ENCODE results near the gene CMAS. TPM values are rescaled to one million over a fixed set of nuclear protein-coding genes. Genes with fewer than 3 reads are reported as not detected.

CMAS gene
- total and polyA plus RNA-seq, 2 donors (not counting 1 experiment from before 2014, with no cell fraction given) = 24.3 to 25.6 TPM

- DNase-seq (ENCODE audit: low read depth in 2 of 2) = peak; percentile 94 to 95
- no peaks in the 10 kb centered on the region for H3K27me3 ChIP-seq (ENCODE audit: control insufficient read depth, insufficient read depth, low read length)
- TF ChIP-seq CTCF (conservative IDR thresholded peaks at IDR 0.05 in 1 of 2, IDR thresholded peaks at IDR 0.05 in 1 of 2; ENCODE audit: low read depth in 1 of 2, low read length in 2 of 2) = no peak
- no peaks in the 10 kb centered on the region for H3K79me2 ChIP-seq (ENCODE audit: control insufficient read depth, insufficient read depth, low read length)
- no peaks in the 10 kb centered on the region for H3K36me3 ChIP-seq (ENCODE audit: control insufficient read depth, insufficient read depth, low read length)
- peak overlapping the region; percentile 46 for H3K4me2 ChIP-seq (ENCODE audit: extremely low read depth, insufficient read depth, low read length)
- H3K9me3 ChIP-seq (ENCODE audit: control insufficient read depth, insufficient read depth, low read depth, low read length) = no peaks in the 10 kb centered on the region
- H3K4me3 ChIP-seq (replicated peaks in 1 of 4; ENCODE audit: control extremely low read depth in 1 of 4, insufficient read depth in 1 of 4, low read depth in 3 of 4, low read length in 4 of 4) = no peak overlapping the region
- H3K4me1 ChIP-seq (ENCODE audit: control insufficient read depth, extremely low read depth, insufficient read depth, low read length) = peaks cover 6% of the 10 kb centered on the region
- H2AFZ ChIP-seq (ENCODE audit: low read length) = no peak overlapping the region
- no peak overlapping the region for H3K27ac ChIP-seq (ENCODE audit: insufficient read depth, low read length)
- no peaks in the 10 kb centered on the region for H4K20me1 ChIP-seq (ENCODE audit: control insufficient read depth, extremely low read depth, insufficient read depth, low read length)
- no peak overlapping the region for H3K9ac ChIP-seq (ENCODE audit: insufficient read depth, low read length)
Measured at GRCh38 chr12:22101749-22102243, 55.8 kb downstream of the CMAS start.

GRCh38 chr12:22103418-22103817 is 57.4 kb downstream of the CMAS start:
- H3K4me3 ChIP-seq (replicated peaks in 1 of 4; ENCODE audit: control extremely low read depth in 1 of 4, insufficient read depth in 1 of 4, low read depth in 3 of 4, low read length in 4 of 4) = no peak overlapping the region
- no peak overlapping the region for H3K9ac ChIP-seq (ENCODE audit: insufficient read depth, low read length)
- no peaks in the 10 kb centered on the region for H3K9me3 ChIP-seq (ENCODE audit: control insufficient read depth, insufficient read depth, low read depth, low read length)
- H3K79me2 ChIP-seq (ENCODE audit: control insufficient read depth, insufficient read depth, low read length) = no peaks in the 10 kb centered on the region
- H3K27ac ChIP-seq (ENCODE audit: insufficient read depth, low read length) = no peak overlapping the region
- no peaks in the 10 kb centered on the region for H4K20me1 ChIP-seq (ENCODE audit: control insufficient read depth, extremely low read depth, insufficient read depth, low read length)
- H3K36me3 ChIP-seq (ENCODE audit: control insufficient read depth, insufficient read depth, low read length) = no peaks in the 10 kb centered on the region
- H3K4me1 ChIP-seq (ENCODE audit: control insufficient read depth, extremely low read depth, insufficient read depth, low read length) = peaks cover 6% of the 10 kb centered on the region
- no peak overlapping the region for H2AFZ ChIP-seq (ENCODE audit: low read length)
- no peak overlapping the region for H3K4me2 ChIP-seq (ENCODE audit: extremely low read depth, insufficient read depth, low read length)
- no peaks in the 10 kb centered on the region for H3K27me3 ChIP-seq (ENCODE audit: control insufficient read depth, insufficient read depth, low read length)
- no peak for DNase-seq (ENCODE audit: low read depth in 2 of 2)
- TF ChIP-seq CTCF (conservative IDR thresholded peaks at IDR 0.05 in 1 of 2, IDR thresholded peaks at IDR 0.05 in 1 of 2; ENCODE audit: low read depth in 1 of 2, low read length in 2 of 2) = no peak
- no peak for TF ChIP-seq EZH2 (IDR thresholded peaks at IDR 0.05; ENCODE audit: low read length, missing control alignments)

- peak in 1 of 2 donors; percentile 28 for DNase-seq (ENCODE audit: low read depth in 2 of 2)
- Histone ChIP-seq H3K9ac (ENCODE audit: insufficient read depth, low read length) (no peak overlapping the region), H3K4me2 (ENCODE audit: extremely low read depth, insufficient read depth, low read length) (no peak overlapping the region), H3K27me3 (ENCODE audit: control insufficient read depth, insufficient read depth, low read length) (no peaks in the 10 kb centered on the region), H3K79me2 (ENCODE audit: control insufficient read depth, insufficient read depth, low read length) (no peaks in the 10 kb centered on the region), H3K4me3 (replicated peaks in 1 of 4; ENCODE audit: control extremely low read depth in 1 of 4, insufficient read depth in 1 of 4, low read depth in 3 of 4, low read length in 4 of 4) (no peak overlapping the region), H3K27ac (ENCODE audit: insufficient read depth, low read length) (no peak overlapping the region), H4K20me1 (ENCODE audit: control insufficient read depth, extremely low read depth, insufficient read depth, low read length) (no peaks in the 10 kb centered on the region), H2AFZ (ENCODE audit: low read length) (no peak overlapping the region), H3K9me3 (ENCODE audit: control insufficient read depth, insufficient read depth, low read depth, low read length) (no peaks in the 10 kb centered on the region), H3K36me3 (ENCODE audit: control insufficient read depth, insufficient read depth, low read length) (no peaks in the 10 kb centered on the region), H3K4me1 (ENCODE audit: control insufficient read depth, extremely low read depth, insufficient read depth, low read length) (peaks cover 6% of the 10 kb centered on the region)
- no peak for TF ChIP-seq CTCF (conservative IDR thresholded peaks at IDR 0.05 in 1 of 2, IDR thresholded peaks at IDR 0.05 in 1 of 2; ENCODE audit: low read depth in 1 of 2, low read length in 2 of 2)
- no peak for TF ChIP-seq EZH2 (IDR thresholded peaks at IDR 0.05; ENCODE audit: low read length, missing control alignments)
Measured at GRCh38 chr12:22105542-22105941, 59.5 kb downstream of the CMAS start.
